AG04450 (cell line): ENCODE results near the gene FBXO7. TPM values are rescaled to one million over a fixed set of nuclear protein-coding genes. Genes with fewer than 3 reads are reported as not detected.

Source experiments
- CTCF ChIA-PET: fragments of 300-600, 350-600 bp; formaldehyde crosslinking; extraction: SDS; loops from one replicate; lab custom pipeline; 2022; ENCODE audit warnings: antibody characterized with exemption, inconsistent platforms; lab: Charles Lee
- POLR2A ChIA-PET: fragments of 350-600 bp; formaldehyde crosslinking; extraction: SDS; loops from one replicate; lab custom pipeline; 2021; ENCODE audit warnings: antibody characterized with exemption, inconsistent platforms; lab: Yijun Ruan, JAX
- DNase-seq: peaks from one replicate; pipeline ENCODE4 v3.0.0-alpha.2; 2011; ENCODE audit warnings: low read depth, low spot score
- H3K27ac ChIP-seq: one replicate; pipeline ENCODE4 v1.5.1; 2012; ENCODE audit warnings: low read depth, low read length, control low read depth
- H3K27me3 ChIP-seq: one replicate; pipeline ENCODE4 v1.6.0; 2012; ENCODE audit warnings: low read length; ENCODE audit not compliant: control insufficient read depth, insufficient read depth
- H3K4me3 ChIP-seq: 2 replicates; pipeline ENCODE4 v1.5.1; 2011; ENCODE audit warnings: mild to moderate bottlenecking, low read depth, low read length, control low read depth
- H3K9me3 ChIP-seq: 2 replicates; pipeline ENCODE4 v1.5.1; 2012; ENCODE audit warnings: low read length; ENCODE audit not compliant: control insufficient read depth, insufficient read depth
- CTCF ChIP-seq: IDR thresholded peaks from 2 replicates; pipeline ENCODE4 v1.5.1; 2011; ENCODE audit warnings: low read depth, low read length, control low read depth, inconsistent platforms
- polyA plus RNA-seq: library from polyadenylated mRNA; depleted of rRNA; stranded (reverse); fragments of >200 nt; gene quantifications from 2 replicates; pipeline ENCODE4 v1.2.3, GENCODE V29; 2011

The FBXO7 gene
- polyA plus RNA-seq, 1 experiment: 156 TPM

GRCh38 chr22:32493551-32493950 is 18.9 kb downstream of the FBXO7 start:
- Histone ChIP-seq H3K9me3 (no peaks in the 10 kb centered on the region), H3K27me3 (no peaks in the 10 kb centered on the region), H3K27ac (no peak overlapping the region), H3K4me3 (no peak overlapping the region)
- TF ChIP-seq CTCF: no peak
- no peak for DNase-seq
- POLR2A ChIA-PET: no interaction called here
- CTCF ChIA-PET: interaction anchor here (0.6 to 1.7 kb wide), 3 partner anchors 35 to 303 kb away, joined by 3 to 4 read pairs (median 3); partner anchors contain the start of gene RTCB

- H3K27me3 ChIP-seq: no peaks in the 10 kb centered on the region
- no peak overlapping the region for H3K4me3 ChIP-seq
- POLR2A ChIA-PET: no interaction called here
- no peak for TF ChIP-seq CTCF
- no peak for DNase-seq
- H3K27ac ChIP-seq: no peak overlapping the region
- H3K9me3 ChIP-seq: no peaks in the 10 kb centered on the region
- CTCF ChIA-PET: interaction anchor here (1.7 kb wide), 1 partner anchor 301 kb away, joined by 4 read pairs; no protein-coding TSS in a partner anchor
Observed at GRCh38 chr22:32494971-32495370, 20.4 kb downstream of the FBXO7 start.

- TF ChIP-seq CTCF: no peak
- no peak overlapping the region for H3K27ac ChIP-seq
- no peaks in the 10 kb centered on the region for H3K9me3 ChIP-seq
- POLR2A ChIA-PET: interaction anchor here (0.7 to 1.1 kb wide), 2 partner anchors 10 to 327 kb away, joined by 3 to 4 read pairs; no protein-coding TSS in a partner anchor
- CTCF ChIA-PET: interaction anchor here (1.0 to 1.1 kb wide), 2 partner anchors 30 to 501 kb away, joined by 3 to 6 read pairs; no protein-coding TSS in a partner anchor
- H3K4me3 ChIP-seq: no peak overlapping the region
- H3K27me3 ChIP-seq: no peaks in the 10 kb centered on the region
- no peak for DNase-seq
Observed at GRCh38 chr22:32499666-32500065, 25.1 kb downstream of the FBXO7 start.

GRCh38 chr22:32501836-32502752 is 27.5 kb downstream of the FBXO7 start:
- ChIA-PET POLR2A (no interaction called here), CTCF (interaction anchor here (2.2 kb wide), 1 partner anchor 27 kb away, joined by 6 read pairs; the partner anchor contains the start of gene FBXO7)
- TF ChIP-seq CTCF: no peak
- Histone ChIP-seq H3K27ac (no peak overlapping the region), H3K4me3 (no peak overlapping the region), H3K9me3 (no peaks in the 10 kb centered on the region), H3K27me3 (no peaks in the 10 kb centered on the region)
- DNase-seq: no peak

- ChIA-PET CTCF (no interaction called here), POLR2A (interaction anchor here (0.6 kb wide), 1 partner anchor 9 kb away, joined by 3 read pairs; no protein-coding TSS in a partner anchor)
- no peak overlapping the region for H3K27ac ChIP-seq
- no peak for DNase-seq
- H3K27me3 ChIP-seq: peaks cover 8% of the 10 kb centered on the region
- H3K4me3 ChIP-seq: no peak overlapping the region
- no peak for TF ChIP-seq CTCF
- H3K9me3 ChIP-seq: no peaks in the 10 kb centered on the region
Observed at GRCh38 chr22:32509045-32509444, 34.4 kb downstream of the FBXO7 start.
